Psoas muscle (tissue), 8 donors: ENCODE measurements around the gene FGGY. TPM values are rescaled to one million over a fixed set of nuclear protein-coding genes. Genes with fewer than 3 reads are reported as not detected.

ENCODE experiments used
- ATAC-seq, 4 donors: fragments of 200-7000 bp; cut with Tn5 transposase; one replicate each; pipeline ENCODE4 v1.9.1; 2020; ENCODE audit warnings: moderate library complexity in 3 of 4, mild to moderate bottlenecking in 2 of 4
- DNase-seq, 2 donors: peaks; one replicate each; pipeline ENCODE4 v3.0.0-alpha.2; 2020
- H3K27ac ChIP-seq: fragments of 200-600 bp; one replicate; pipeline ENCODE4 v1.8.0; 2022
- H3K27me3 ChIP-seq, 3 donors: fragments of 200-600 bp in 1 of 3; one replicate each; pipeline versions ENCODE4 v1.6.1 to v1.8.0; 2013 to 2022; ENCODE audit warnings: low read length in 2 of 3, mild to moderate bottlenecking in 2 of 3, moderate library complexity in 1 of 3; ENCODE audit not compliant: insufficient read depth in 3 of 3
- H3K36me3 ChIP-seq, 2 donors: fragments of 200-600 bp in 1 of 2; one replicate each; pipeline versions ENCODE4 v1.6.1 to v1.8.0; 2013 to 2022; ENCODE audit warnings: low read depth in 1 of 2, mild to moderate bottlenecking in 1 of 2, moderate library complexity in 1 of 2; ENCODE audit not compliant: insufficient read depth in 1 of 2
- H3K4me1 ChIP-seq: fragments of 200-600 bp; one replicate; pipeline ENCODE4 v1.8.0; 2022
- H3K4me3 ChIP-seq: fragments of 200-600 bp; one replicate; pipeline ENCODE4 v1.8.0; 2022; ENCODE audit warnings: mild to moderate bottlenecking
- H3K9me3 ChIP-seq: fragments of 200-600 bp; one replicate; pipeline ENCODE4 v1.8.0; 2022
- CTCF ChIP-seq: fragments of 200-600 bp; IDR thresholded peaks from one replicate; pipeline ENCODE4 v1.8.0; 2022; ENCODE audit warnings: antibody characterized with exemption
- WGBS, 3 donors: extraction: QIAGEN DNeasy Blood & Tissue Kit; methylation state at CpG; one replicate each; pipeline versions ENCODE4 v1.1.6 to v1.1.7; 2013; 5-methylcytosine and 5-hydroxymethylcytosine counted together
- intact Hi-C, 2 donors: fragments of 100-400 bp; cut with DNase I; formaldehyde crosslinking; loops; one replicate each; pipeline versions ENCODE4 v1.11.0 to v1.14.2; 2022
- polyA plus RNA-seq, 3 donors: library from polyadenylated mRNA; stranded (reverse); fragments of 200-250 nt; gene quantifications; one replicate each; pipeline ENCODE4 v1.2.3, GENCODE V29; 2013
- total RNA-seq, 4 donors: library from RNA; stranded (reverse); fragmentation: NEBNext Ultra II Directional in 2 of 4; extraction: Animal tissue kit (Norgen Biotek cat#: 25700) in 2 of 4; gene quantifications; one replicate each; pipeline versions ENCODE4 v1.2.1 to v1.2.4, GENCODE V29; 2021 to 2023
- donor health status: healthy with polysubstance abuse.
- donor health status: DM: no; HTN: no; CAD: no; lungs with moderate emphysema.
- donor health status: Bipolar disorder and iron deficiency.
- donor health status: healthy.
- donor health status: DM: yes; HTN: yes; CAD: no.
- donor health status: DM: no; HTN: no; CAD: no.
- donor health status: DM: no; HTN: no; CAD: no.
- donor health status: DM: yes; HTN: yes; CAD: no.

FGGY gene
- total and polyA plus RNA-seq, 7 donors: 11.9 to 72.2 (median 46.5) TPM

GRCh38 chr1:59481881-59482505 lies 185.1 kb downstream of the FGGY start:
- no peak for TF ChIP-seq CTCF

GRCh38 chr1:59482986-59483385 lies 186.1 kb downstream of the FGGY start:
- WGBS, 3 donors: 75 to 83% (median 76%) methylated on average over 1 of the region's 1 CpG

More at GRCh38 chr1:59481881-59482505, 185.1 kb downstream of the FGGY start:
- H3K4me3 ChIP-seq: no peak overlapping the region
- H3K27me3 ChIP-seq: no peaks in the 10 kb centered on the region
- H3K4me1 ChIP-seq: peaks cover 47% of the 10 kb centered on the region
- DNase-seq (no peak), ATAC-seq (peak; percentile 36 to 62 (median 47))
- intact Hi-C loops: no loop called here
- WGBS, 3 donors: 33 to 42% (median 33%) methylated on average over 3 of the region's 3 CpGs
- peak overlapping the region; percentile 73 for H3K27ac ChIP-seq
- no peaks in the 10 kb centered on the region for H3K36me3 ChIP-seq
- H3K9me3 ChIP-seq: no peaks in the 10 kb centered on the region

GRCh38 chr1:59484096-59484495 lies 187.2 kb downstream of the FGGY start:
- DNase-seq: no peak
- Histone ChIP-seq H3K27ac (peak overlapping the region; percentile 73), H3K4me3 (no peak overlapping the region), H3K27me3 (no peaks in the 10 kb centered on the region), H3K36me3 (no peaks in the 10 kb centered on the region), H3K9me3 (no peaks in the 10 kb centered on the region), H3K4me1 (peaks cover 36% of the 10 kb centered on the region)
- ATAC-seq: peak; percentile 71 to 86 (median 78)
- no peak for TF ChIP-seq CTCF
- 4 to 48% (median 12%) methylated on average over 1 of the region's 1 CpG for WGBS, 3 donors
- intact Hi-C loops: no loop called here

More at GRCh38 chr1:59482986-59483385, 186.1 kb downstream of the FGGY start:
- ATAC-seq: no peak
- H3K4me3 ChIP-seq: no peak overlapping the region
- H3K27me3 ChIP-seq: no peaks in the 10 kb centered on the region
- peaks cover 41% of the 10 kb centered on the region for H3K4me1 ChIP-seq
- no peak for TF ChIP-seq CTCF
- H3K9me3 ChIP-seq: no peaks in the 10 kb centered on the region
- H3K27ac ChIP-seq: peak overlapping the region; percentile 73
- DNase-seq: no peak
- H3K36me3 ChIP-seq: no peaks in the 10 kb centered on the region
- intact Hi-C loops: no loop called here

- ATAC-seq (no peak), DNase-seq (no peak)
- intact Hi-C loops: no loop called here
- H3K4me1 ChIP-seq: peaks cover 36% of the 10 kb centered on the region
- H3K27ac ChIP-seq: no peak overlapping the region
- H3K9me3 ChIP-seq: no peaks in the 10 kb centered on the region
- H3K36me3 ChIP-seq: no peaks in the 10 kb centered on the region
- no peak for TF ChIP-seq CTCF
- no peaks in the 10 kb centered on the region for H3K27me3 ChIP-seq
- 94 to 97% (median 94%) methylated on average over 2 of the region's 2 CpGs for WGBS, 3 donors
- no peak overlapping the region for H3K4me3 ChIP-seq
Measured at GRCh38 chr1:59485171-59485570, 188.3 kb downstream of the FGGY start.

- peaks cover 36% of the 10 kb centered on the region for H3K4me1 ChIP-seq
- ATAC-seq: peak in 1 of 4 donors; percentile 28
- H3K27ac ChIP-seq: no peak overlapping the region
- intact Hi-C loops: no loop called here
- H3K27me3 ChIP-seq: no peaks in the 10 kb centered on the region
- H3K4me3 ChIP-seq: no peak overlapping the region
- no peak for TF ChIP-seq CTCF
- DNase-seq: no peak
- no peaks in the 10 kb centered on the region for H3K9me3 ChIP-seq
- H3K36me3 ChIP-seq: no peaks in the 10 kb centered on the region
- 52 to 78% (median 58%) methylated on average over 2 of the region's 2 CpGs for WGBS, 3 donors
Measured at GRCh38 chr1:59485949-59486348, 189.1 kb downstream of the FGGY start.
